GM19463 (cell line): ENCODE data around the gene SERPINE2.
"Not testable (repeated sequence)": the region's sequence is repeated elsewhere in the genome, so short reads cannot be mapped to it uniquely, and the experiment has no call there.

Source experiments
- ATAC-seq: cut with Tn5 transposase; IDR thresholded peaks from one replicate; pipeline ENCODE4 v1.9.1; 2021; ENCODE audit warnings: mild to moderate bottlenecking, moderate library complexity; ENCODE audit not compliant: unreplicated experiment

The SERPINE2 gene

DNA sequence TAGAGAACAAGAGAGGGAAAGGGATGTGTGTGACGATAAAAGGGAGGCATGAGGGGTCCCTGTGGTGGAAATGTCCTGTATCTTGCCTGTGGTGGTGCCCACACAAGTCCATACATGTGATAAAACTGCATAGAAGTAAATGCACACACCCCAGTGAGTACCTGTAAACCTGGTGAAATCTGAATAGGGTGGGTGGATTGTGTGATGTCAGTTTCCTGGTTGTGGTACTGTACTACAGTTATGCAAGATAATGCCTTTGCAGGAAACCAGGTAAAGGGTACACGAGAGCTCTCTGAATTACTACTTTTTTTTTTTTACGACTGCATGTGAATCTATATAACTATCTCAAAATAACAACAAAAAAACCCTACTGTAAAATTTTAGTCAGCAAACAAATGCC, 22.1 kb downstream of the SERPINE2 start:
- ATAC-seq: no peak

DNA sequence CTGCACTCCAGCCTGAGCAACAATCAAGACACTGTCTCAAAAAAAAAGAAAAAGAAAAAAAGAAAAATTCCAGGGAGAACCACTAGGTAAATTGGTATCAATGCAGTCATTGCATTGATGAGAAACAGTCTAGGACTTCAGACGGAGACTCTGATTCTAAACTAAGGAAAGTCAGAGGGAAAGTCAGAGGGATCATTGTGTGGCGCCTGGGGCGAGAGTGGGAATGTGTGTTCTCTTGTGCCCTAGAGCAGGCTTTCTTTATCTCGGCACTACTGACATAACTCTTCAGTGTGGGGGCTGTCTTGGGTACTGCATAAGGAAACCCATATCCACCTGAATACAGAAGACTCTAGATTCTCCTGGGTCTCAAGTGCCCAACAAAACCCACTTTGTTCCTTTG, 24.8 kb downstream of the SERPINE2 start:
- ATAC-seq: no peak

DNA sequence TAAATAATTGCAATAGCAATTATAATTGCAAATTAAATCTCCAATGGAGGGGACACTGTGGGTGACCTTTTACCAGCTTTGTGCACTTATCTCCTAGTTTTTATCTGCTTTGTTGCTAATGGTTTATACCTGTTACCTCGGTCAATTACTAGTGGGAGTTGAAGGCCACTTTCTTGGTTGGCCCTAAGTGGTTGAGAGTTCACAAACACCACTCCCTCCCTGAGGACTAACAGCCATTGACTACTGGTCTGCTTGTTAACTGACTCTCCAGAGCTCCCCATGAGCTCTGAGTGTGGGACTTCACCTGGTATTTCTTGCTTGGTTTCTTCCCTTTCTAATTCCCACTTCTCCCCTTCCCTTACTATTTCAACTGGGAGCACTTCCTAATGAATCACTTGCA, 27.2 kb downstream of the SERPINE2 start:
- no peak for ATAC-seq

DNA sequence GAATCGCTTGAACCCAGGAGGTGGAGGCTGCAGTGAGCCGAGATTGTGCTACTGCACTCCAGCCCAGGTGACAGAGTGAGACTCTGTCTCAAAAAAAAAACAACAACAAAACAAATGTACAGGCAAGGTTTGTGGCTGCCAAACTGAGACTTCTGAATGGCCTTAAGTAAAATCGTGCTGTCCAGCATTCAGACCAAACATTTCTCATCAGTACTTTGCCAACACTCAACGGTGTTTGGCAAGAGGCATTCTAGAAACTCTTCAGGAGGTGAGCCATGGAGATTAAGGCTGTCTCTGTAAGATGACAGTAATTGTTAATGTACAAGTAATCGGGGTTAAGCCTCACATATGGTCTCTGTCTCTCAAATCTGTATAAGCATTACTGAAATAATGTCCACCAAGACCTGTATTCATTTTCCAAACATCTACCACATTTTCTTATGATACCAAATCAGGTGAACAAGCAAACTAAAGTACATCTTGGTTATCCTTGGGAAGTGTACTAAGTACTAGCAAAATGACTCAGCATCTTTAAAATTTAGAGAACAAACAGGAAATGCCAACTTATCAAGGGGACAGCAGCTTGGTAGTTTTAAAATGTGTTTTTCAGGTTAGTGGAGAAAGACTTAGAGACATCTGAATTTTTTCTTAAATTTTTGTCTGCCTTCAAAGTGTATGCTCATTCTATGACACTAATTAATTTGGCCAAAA, 29.3 kb downstream of the SERPINE2 start:
- ATAC-seq: no peak

DNA sequence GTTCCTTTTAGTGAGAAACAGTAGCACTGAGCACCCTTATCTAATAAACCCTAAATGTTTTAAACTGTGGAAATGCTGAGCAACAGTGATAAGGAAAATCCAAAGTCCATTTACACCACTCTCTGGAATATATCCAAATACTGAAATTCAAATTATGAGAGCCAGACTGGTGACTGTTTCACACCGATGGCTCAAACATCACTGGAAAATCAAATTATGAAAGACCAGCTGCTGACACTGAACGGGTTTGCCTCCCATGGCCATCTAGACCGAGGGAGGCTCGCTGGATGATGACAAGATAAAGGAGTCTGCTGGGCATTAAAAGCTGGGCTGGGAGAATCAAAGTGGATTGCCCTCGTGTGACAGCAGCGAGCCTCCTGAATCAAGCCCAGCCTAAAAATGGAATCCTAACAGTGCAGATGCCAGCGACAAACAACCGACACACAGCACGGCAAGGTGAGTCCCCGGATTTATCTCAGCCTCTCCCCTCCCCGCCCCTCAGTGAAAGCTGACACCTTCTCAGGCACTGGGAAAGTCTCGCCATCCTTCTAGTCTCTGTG, 30.3 kb downstream of the SERPINE2 start:
- ATAC-seq: no peak

DNA sequence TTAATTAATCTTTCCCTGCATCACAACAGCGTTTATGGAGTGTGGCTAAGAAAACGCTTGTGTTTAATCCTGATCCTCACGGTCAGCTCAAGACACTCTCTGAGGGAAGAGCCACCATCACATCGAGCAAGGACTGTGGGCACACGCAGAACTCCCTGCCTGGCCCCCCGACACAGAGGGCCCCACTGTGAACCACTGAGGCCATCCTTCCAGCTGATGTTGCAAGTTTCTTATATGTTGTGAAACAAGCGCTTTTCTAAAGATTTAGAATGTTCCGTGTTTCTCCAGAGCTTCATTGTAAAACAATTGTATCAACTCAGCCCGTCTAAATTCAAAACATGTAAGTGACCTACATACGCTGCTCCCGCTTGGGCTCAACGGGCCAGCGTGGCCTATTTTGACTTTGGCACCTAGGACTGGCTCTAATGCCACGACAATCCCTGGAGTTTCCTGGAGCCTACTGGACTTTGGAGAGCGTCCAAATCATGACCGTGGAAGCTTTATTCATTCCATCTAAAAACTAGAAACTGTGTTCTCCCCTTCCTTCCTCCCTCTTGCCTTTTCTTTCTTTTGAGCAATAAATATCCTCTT, 34.9 kb downstream of the SERPINE2 start:
- ATAC-seq: no peak

DNA sequence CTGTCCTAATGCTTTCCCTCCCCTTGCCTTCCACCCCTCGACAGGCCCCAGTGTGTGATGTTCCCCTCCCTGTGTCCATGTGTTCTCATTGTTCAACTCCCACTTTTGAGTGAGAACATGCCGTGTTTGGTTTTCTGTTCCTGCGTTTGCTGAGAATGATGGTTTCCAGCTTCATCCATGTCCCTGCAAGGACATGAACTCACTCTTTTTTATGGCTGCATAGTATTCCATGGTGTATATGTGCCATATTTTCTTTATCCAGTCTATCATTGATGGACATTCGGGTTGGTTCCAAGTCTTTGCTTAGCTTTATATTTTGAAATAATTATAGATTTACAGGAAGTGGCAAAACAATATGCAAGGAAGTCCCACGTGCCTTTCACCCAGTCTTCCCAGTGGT, 38.4 kb downstream of the SERPINE2 start:
- ATAC-seq: not testable (repeated sequence)

DNA sequence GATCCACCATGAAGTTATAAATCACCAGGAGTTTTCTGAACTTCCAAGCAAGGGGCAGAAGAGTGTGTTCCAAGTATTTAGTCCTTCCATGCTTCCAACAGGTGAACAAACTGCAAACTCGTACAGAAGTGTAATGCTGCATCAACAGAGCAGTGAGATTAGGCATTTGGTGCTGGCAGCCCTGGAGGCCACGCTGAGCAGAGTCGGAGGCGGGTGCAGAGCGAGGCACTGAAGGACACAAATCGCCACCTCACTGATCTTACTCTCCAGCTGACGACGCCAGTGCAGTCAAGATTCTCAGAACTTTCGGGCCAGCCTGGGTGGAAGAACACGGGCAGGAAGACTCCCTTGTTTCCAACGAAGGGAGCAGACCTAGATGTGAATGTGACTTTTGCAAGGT, 39.2 kb downstream of the SERPINE2 start:
- no peak for ATAC-seq

DNA sequence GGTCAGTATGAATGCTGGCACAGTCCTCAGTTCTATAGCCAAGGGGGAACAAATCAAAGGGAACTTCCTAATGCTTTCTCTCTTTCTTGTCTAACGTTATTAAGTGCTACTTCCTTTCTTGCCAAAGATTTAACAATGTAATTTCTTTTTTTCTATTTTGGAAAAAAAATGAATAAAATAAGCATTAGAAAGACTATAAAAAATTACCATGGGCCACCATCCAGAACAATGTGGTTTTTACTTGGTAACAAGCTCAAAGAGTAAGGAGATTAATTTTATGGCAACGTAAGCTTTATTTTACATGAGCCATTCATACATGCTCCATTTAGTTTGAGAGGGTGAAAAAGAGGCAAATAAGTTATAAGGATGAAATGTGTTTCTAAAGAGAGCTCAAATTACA, 40.1 kb downstream of the SERPINE2 start:
- no peak for ATAC-seq

DNA sequence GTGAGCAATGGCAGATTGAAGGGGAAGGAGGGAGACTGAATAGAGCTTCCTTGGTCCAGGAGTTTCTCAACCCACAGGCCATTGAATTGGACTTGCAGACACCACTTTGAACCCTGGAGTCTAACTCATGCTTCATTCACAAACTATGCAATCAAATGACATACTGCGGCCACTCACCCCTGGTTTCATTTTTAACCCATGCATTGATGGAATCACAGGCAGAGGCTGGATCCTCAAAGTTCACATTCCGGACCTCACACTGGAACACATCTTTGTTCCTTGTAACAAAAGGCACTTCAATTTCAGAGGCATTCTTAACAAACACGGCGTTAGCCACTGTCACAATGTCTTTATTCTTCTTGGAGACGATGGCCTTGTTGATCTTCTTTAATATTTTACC, 41.1 kb downstream of the SERPINE2 start:
- no peak for ATAC-seq

DNA sequence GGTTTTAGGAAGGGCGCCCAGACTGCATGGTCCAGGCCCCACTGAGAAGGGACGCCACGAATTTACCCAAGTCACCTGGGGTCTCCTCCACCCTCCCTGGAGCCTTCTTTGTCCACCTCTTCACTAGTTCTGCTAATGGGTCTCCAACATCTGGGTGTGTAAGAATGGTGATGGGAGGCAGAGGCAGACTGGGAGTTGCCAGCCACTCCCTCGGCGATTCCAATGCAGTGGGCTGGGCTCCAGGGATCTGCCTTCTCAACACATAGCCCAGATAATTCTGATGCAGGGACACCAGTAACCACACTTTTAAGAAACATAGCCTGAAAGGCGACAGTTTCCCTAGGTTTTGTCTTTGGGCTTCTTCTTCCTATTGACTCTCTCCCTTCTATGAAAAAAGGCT, 42.7 kb downstream of the SERPINE2 start:
- no peak for ATAC-seq

DNA sequence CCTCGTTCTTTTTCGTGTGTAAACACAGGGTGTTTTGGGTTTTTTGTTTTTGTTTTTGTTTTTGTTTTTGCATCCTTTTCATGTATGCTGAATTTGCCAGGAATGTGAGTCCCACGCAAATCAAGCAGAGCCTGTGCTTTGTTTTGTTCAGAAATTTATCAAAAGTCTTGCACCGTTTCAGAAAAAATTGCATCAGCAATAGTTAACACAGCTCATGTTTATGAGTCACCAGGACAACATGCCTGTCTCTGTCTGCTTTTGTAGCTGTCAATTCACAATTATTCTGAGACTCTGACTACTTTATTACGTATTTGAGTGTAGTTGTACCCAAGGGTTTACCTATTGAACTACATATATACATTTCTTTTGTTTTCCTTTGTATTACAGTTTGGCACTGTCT, 43.5 kb downstream of the SERPINE2 start:
- ATAC-seq: no peak

DNA sequence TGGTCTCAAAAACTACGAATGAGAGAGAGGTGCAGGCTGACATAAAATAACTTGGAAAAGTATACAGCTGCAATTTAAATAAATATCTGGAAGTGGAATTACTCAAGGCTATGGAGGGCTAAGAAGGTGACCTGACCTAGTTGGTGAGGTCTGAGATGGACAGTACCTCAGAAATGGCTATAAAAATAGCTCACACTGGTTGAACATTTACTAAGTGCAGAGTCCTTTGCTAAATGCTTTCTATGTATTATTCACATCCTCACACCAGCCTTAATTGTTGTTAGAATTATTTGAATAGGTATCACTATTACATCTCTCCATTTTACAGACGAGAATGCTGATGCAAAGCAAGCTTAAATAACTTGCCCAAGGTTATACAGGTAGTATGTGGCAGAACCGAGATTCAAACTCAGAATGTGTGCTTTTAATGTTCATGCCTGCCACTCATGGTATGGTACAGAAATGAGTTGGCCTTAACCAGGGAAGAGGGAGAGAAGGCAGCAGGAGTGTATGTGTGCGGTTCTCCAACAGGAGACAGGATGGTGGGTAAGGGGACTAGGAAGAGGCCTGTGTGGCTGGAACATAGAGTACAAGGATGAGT, 44.4 kb downstream of the SERPINE2 start:
- peak; percentile 48 for ATAC-seq

DNA sequence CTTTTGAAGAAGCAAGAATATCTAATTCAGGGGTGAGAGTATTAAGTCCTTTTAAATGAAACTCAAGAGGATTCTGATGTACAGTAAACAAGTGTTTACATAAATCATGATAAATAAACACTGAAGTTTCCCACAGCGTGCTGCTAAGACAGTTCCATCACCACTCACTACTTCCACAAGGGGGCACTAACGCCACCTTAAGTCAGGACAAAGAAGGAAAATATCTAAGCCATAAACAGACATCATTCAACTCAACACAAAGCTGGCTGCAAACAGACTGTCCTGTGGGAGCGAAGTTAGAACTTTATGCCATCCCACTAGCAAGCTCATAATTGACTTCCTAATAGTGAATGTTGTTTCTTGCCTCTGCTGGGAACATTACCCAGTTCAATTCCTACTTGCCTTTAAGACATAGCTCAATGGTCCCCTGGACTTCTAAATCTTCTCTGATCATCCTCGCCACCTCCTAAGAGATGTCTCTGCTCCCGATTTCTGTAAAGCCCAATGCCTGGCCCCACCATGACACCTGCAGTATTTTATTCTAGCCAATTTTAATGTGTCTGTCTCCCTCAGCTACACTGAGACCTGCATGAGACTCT, 45.4 kb downstream of the SERPINE2 start:
- ATAC-seq: no peak

DNA sequence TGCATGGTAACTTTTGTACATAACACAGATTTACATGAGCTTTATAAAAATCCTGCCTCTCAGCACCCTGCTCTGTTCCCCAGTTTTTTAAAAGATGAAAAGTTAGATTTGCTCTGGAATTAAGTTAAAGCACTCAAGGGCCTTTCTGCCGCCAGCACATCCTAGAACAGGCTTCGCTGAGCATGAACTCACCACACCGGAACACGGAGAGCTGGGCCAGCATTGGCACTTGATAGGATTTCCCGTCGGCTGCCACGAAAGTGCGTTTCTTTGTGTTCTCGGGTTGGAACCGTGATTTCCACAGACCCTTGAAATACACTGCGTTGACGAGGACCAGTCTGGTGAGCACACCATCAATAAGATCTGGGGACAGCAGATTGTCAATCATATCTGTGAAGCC, 47.5 kb downstream of the SERPINE2 start:
- ATAC-seq: no peak

DNA sequence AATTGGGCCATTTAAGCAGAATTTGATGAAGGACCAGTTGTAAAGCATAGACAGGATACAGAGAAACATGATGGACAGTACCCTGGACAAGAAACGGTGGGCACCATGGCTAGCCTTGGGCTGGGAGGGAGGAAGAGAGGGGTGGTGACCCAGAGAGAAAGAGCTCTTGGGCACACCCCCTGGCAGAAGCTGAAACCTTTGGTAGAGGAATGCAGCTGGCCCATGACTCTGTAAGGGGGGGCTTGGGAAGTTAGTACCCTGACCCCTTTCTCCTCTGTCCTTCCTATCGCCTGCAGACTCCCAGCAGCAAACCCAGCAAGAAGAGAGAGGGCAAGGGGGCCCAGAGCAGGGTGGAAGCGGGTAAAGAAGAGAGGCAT, 49.2 kb downstream of the SERPINE2 start:
- no peak for ATAC-seq

DNA sequence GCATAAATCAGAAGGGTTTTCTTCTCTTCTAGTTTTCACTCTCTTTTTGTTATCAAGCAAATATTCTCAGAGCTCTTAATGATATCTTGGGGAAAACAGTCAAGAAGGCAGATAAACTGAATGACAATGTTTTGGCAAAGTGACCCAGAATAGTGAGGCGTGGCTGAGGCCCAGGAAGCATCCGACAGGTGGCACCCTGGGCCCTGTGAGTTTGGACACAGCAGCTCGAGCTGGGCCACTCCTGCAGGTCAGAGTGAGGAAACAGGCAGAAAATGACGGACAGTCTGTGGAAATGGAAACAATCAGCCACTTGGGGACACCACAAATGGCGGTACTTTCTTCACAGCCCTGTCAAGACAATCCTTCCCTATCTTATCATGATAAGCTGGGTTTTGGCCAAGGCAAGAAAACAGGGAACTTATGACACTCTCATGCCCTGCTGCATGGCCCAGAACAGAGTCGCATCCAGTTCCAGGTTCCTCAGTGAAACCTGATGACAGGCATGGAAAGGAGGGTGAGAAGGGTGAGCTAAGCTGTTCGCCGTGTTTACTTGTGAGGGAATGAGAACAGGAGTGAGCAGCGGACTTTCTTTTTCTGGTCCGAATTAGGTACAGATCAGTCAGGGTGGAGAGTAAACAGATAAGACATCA, 49.8 kb downstream of the SERPINE2 start:
- ATAC-seq: no peak

DNA sequence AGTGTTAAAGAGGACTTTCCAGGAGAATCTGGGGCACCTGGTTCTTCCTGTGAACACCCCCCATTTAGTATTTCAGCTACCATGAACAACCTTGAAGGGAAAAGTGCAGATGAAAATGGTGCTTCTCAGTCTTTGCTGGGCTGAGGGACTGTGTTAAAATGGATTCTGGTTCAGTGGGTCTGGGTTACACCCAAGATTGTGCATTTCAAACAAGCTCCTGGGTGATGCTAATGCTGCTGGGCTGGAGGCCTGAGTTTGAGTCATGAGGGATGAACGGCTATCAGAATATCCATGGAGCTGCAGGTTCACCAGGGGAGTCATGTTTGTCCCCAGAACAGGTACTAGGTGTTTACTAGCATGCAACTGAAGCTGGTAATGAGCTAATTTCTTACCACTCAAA, 57.8 kb downstream of the SERPINE2 start:
- no peak for ATAC-seq

DNA sequence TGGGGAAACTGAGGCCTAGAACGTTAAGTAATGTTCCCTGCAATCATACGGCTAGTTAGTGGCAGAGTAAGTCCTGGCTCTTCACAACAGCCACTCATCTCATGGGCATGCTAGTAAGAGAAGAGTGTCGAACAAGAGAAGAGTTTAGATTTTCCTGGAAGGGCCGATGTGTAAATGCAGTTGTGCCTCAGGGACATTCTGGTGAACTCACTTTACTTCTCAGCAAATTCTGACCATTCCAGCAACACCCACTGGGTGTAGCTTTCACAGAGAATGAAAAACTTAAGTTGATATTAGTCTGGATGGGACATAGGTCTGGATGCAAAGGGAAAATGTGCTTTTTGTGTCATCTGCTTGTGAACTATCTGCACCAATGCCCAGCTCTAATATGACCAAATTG, 58.3 kb downstream of the SERPINE2 start:
- ATAC-seq: no peak

DNA sequence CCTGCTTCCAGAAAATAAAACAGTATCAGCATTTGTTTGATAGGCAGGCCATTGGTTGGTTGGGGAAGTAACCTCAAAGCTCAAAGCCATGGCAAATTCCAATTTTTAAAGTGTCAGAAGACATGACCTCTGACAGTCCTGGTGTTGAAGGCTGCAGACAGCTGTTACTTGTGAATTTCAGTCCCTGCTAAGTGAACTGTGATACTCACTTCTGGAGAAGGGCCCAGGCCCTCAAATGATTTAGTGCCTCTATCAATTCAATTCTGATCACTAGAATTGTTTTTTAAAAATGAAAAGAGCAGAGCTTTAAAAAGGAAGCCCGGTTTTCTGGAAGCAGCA, 58.7 kb downstream of the SERPINE2 start:
- no peak for ATAC-seq

DNA sequence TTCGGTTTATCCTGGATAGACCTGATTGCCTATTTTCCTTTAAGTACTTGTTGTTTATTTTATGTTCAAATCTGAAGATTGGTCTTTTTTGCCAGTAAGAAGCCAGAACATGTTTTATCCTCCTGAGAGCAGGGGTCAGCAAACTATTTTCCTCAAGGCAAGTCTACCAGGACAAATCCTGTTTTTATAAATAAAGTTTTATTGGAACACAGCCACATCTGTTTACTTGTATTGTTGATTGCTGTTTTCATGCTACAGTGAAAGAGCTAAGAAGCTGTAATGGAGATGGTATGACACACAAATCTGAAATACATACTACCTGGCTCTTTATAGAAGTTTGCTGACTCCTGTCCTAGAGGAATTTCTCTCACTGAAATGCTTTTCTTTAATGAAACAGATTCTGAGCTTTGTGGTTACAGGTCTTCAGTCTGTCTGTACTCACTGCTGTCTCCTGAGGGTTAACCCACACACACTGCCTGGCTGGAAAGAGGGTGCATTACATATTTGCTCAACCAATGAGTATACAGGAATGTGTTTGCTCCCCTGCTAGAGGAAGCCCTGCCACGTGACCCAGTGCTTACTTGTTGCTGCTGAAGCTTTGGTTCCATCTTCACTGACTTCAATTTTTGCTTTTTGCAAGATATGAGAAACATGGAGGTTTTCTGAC, 59.2 kb downstream of the SERPINE2 start:
- no peak for ATAC-seq
